ENCODE measurements around the gene RNU6-8.
A peak's percentile ranks its signal among the peaks of the same experiment; 100 is the strongest.

RNU6-8 gene

GRCh38 chr14:32201193-32201815 lies 1.8 kb downstream of the RNU6-8 start:
- no peak for TF ChIP-seq CTCF (IDR thresholded peaks at IDR 0.05; ENCODE audit: low read depth, low read length)
- peak; percentile 58 to 59 for DNase-seq (ENCODE audit: low read depth in 2 of 2)
- H3K4me3 ChIP-seq (replicated peaks in 1 of 2; ENCODE audit: low read depth in 2 of 2, low read length in 2 of 2), result peak overlapping the region; percentile 62 to 67

- DNase-seq (ENCODE audit: low read depth in 2 of 2), result no peak
- no peak for TF ChIP-seq CTCF (IDR thresholded peaks at IDR 0.05; ENCODE audit: low read depth, low read length)
- peak overlapping the region; percentile 62 to 67 for H3K4me3 ChIP-seq (replicated peaks in 1 of 2; ENCODE audit: low read depth in 2 of 2, low read length in 2 of 2)
Measured at GRCh38 chr14:32200368-32201192, 2.5 kb downstream of the RNU6-8 start.

- DNase-seq (ENCODE audit: low read depth in 2 of 2), result no peak
- TF ChIP-seq CTCF (IDR thresholded peaks at IDR 0.05; ENCODE audit: low read depth, low read length), result no peak
- no peak overlapping the region for H3K4me3 ChIP-seq (replicated peaks in 1 of 2; ENCODE audit: low read depth in 2 of 2, low read length in 2 of 2)
Measured at GRCh38 chr14:32197919-32198318, 5.2 kb downstream of the RNU6-8 start.

- H3K4me3 ChIP-seq (replicated peaks in 1 of 2; ENCODE audit: low read depth in 2 of 2, low read length in 2 of 2), result no peak overlapping the region
- DNase-seq (ENCODE audit: low read depth in 2 of 2), result no peak
- no peak for TF ChIP-seq CTCF (IDR thresholded peaks at IDR 0.05; ENCODE audit: low read depth, low read length)
Measured at GRCh38 chr14:32195636-32196035, 7.4 kb downstream of the RNU6-8 start.

- TF ChIP-seq CTCF (IDR thresholded peaks at IDR 0.05; ENCODE audit: low read depth, low read length), result no peak
- DNase-seq (ENCODE audit: low read depth in 2 of 2), result no peak
- H3K4me3 ChIP-seq (replicated peaks in 1 of 2; ENCODE audit: low read depth in 2 of 2, low read length in 2 of 2), result no peak overlapping the region
Measured at GRCh38 chr14:32193532-32193931, 9.5 kb downstream of the RNU6-8 start.

GRCh38 chr14:32192712-32193373 lies 10.2 kb downstream of the RNU6-8 start:
- H3K4me3 ChIP-seq (replicated peaks in 1 of 2; ENCODE audit: low read depth in 2 of 2, low read length in 2 of 2), result no peak overlapping the region
- peak; percentile 1 for TF ChIP-seq CTCF (IDR thresholded peaks at IDR 0.05; ENCODE audit: low read depth, low read length)
- no peak for DNase-seq (ENCODE audit: low read depth in 2 of 2)

All from cardiac fibroblast (primary cell).